CD4-positive, alpha-beta T cell treated with Interferon gamma for 1 hour (primary cell): ENCODE measurements around the gene MPO.

Experiments
- DNase-seq: peaks from one replicate; pipeline ENCODE4 v3.0.0-alpha.2; 2020

Gene MPO

GRCh38 chr17:58229384-58229783, 51.4 kb downstream of the MPO start:
- no peak for DNase-seq

GRCh38 chr17:58228679-58229078, 52.1 kb downstream of the MPO start:
- no peak for DNase-seq

GRCh38 chr17:58227733-58228132, 53.0 kb downstream of the MPO start:
- DNase-seq, result no peak

DNA sequence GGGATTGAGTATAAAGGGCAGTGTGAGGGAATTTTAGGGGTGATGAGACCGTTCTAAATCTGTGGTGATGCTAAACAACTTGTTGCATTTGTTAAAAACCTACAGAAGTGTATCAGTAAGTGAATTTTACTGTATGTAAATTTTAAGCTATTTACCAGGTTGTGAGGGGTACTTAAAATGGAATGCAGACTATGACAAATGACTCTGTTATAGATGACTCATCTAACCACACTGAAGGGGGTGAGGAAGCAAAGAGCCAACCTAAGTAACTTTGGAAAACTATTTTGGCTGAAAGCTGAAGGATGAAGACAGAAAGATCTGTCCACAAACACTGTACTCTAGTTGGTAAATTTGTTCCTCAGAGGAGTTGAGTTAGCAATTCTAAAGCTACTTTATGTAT, 56.4 kb downstream of the MPO start:
- no peak for DNase-seq
